HepG2 (cell line): ENCODE results near the gene DLG2. TPM values are rescaled to one million over a fixed set of nuclear protein-coding genes. Genes with fewer than 3 reads are reported as not detected.

Experiments used
- ARID5B ChIP-seq: IDR thresholded peaks from 2 replicates; pipeline ENCODE4 v1.4.0; 2020; ENCODE audit warnings: mild to moderate bottlenecking, missing genetic modification reagents
- FUBP1 ChIP-seq: sonication (generic); formaldehyde crosslinking; IDR thresholded peaks from 2 replicates; pipeline ENCODE4 v1.5.1; 2020; ENCODE audit warnings: missing genetic modification reagents, mild to moderate bottlenecking, borderline replicate concordance
- GZF1 ChIP-seq: sonication (generic); formaldehyde crosslinking; IDR thresholded peaks from 2 replicates; pipeline ENCODE4 v1.5.1; 2020; ENCODE audit warnings: mild to moderate bottlenecking, missing genetic modification reagents
- RNF219 ChIP-seq: sonication (generic); formaldehyde crosslinking; IDR thresholded peaks from 2 replicates; pipeline ENCODE4 v1.5.0; 2020; ENCODE audit warnings: mild to moderate bottlenecking, missing genetic modification reagents
- ZBTB7A ChIP-seq: sonication (generic); formaldehyde crosslinking; IDR thresholded peaks from 2 replicates; pipeline ENCODE4 v1.8.0; 2022; ENCODE audit warnings: mild to moderate bottlenecking, missing genetic modification reagents
- ZNF274 ChIP-seq: sonication (generic); formaldehyde crosslinking; IDR thresholded peaks from 2 replicates; pipeline ENCODE4 v1.5.1; 2020; ENCODE audit warnings: mild to moderate bottlenecking, missing genetic modification reagents
- polyA plus RNA-seq, 8 experiments: library from polyadenylated mRNA; depleted of rRNA in 3 of 8; stranded (reverse) in 7 of 8; unstranded in 1 of 8; fragments of >200 nt; fragmentation: Illumina TruSeq in 4 of 8; extraction: Trizol in 4 of 8; gene quantifications; 2 replicates each; pipeline versions ENCODE4 v1.2.1 to v1.2.3, GENCODE V29; 2011 to 2016; ENCODE audit warnings: low read depth in 4 of 8, missing spikeins in 1 of 8, mixed read lengths in 1 of 8; ENCODE audit not compliant: insufficient read depth in 1 of 8
- total RNA-seq, 5 experiments: library from RNA; depleted of rRNA; stranded (reverse); fragments of >200 nt; fragmentation: Illumina TruSeq; extraction: Trizol; gene quantifications; 2 replicates each; pipeline ENCODE4 v1.2.3, GENCODE V29; 2016; ENCODE audit warnings: low read depth in 1 of 5

Gene DLG2
- total and polyA plus RNA-seq, 2 of the 13 experiments (the other 11 are each of a cell fraction or from before 2014, with no cell fraction given): 0.46 to 1.0 TPM

- TF ChIP-seq FUBP1 (no peak), RNF219 (no peak), ZBTB7A (CRISPR knock-in tag) (no peak), GZF1 (CRISPR knock-in tag) (no peak), ARID5B (CRISPR knock-in tag) (no peak), ZNF274 (CRISPR knock-in tag) (no peak)
- TF ChIP-seq, all 625 proteins: peak for 0
Observed at GRCh38 chr11:83998921-83999320, 1628.2 kb downstream of the DLG2 start (continued).
